Omental fat pad (tissue), 4 donors: Measurements from ENCODE around the gene SIX5. TPM values are rescaled to one million over a fixed set of nuclear protein-coding genes. Genes with fewer than 3 reads are reported as not detected.

Experiments used
- ATAC-seq: fragments of 150-250 bp; one replicate; pipeline ENCODE4 v1.9.1; 2016; ENCODE audit warnings: mild to moderate bottlenecking, moderate library complexity; ENCODE audit not compliant: low FRiP score
- DNase-seq: peaks from one replicate; pipeline ENCODE4 v3.0.0-alpha.2; 2019; ENCODE audit warnings: low spot score
- total RNA-seq, 4 donors: library from RNA; depleted of rRNA; stranded (reverse); fragments of >200 nt; gene quantifications; one replicate each; pipeline ENCODE4 v1.1.0, GENCODE V29; 2016
- TF ChIP-seq, protein P1 (sequence below), 3 donors: fragments of 450-650 bp; IDR thresholded peaks; one replicate each; pipeline ENCODE4 v1.5.1; 2016 to 2017; ENCODE audit warnings: antibody characterized with exemption in 3 of 3, mild to moderate bottlenecking in 3 of 3, moderate library complexity in 2 of 3

Gene SIX5
- total RNA-seq, 4 donors from 2014 or later = 4.3 to 13.4 (median 7.8) TPM

DNA sequence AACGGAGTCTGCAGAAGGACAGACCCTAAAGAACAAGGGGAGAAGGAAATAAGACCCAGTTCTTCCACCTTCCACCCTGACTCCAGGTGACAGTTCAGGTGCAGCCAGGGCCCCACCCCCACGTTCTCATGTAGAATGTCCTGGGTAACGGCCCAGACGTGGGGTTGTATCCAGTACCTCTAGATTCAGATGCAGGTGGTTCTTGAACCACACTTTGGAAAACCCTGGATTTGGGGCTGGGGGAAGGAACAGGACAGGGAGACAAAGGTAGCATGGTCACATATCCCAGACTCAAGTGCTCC, 11.0 kb upstream of the SIX5 start:
- TF ChIP-seq, protein P1, sequence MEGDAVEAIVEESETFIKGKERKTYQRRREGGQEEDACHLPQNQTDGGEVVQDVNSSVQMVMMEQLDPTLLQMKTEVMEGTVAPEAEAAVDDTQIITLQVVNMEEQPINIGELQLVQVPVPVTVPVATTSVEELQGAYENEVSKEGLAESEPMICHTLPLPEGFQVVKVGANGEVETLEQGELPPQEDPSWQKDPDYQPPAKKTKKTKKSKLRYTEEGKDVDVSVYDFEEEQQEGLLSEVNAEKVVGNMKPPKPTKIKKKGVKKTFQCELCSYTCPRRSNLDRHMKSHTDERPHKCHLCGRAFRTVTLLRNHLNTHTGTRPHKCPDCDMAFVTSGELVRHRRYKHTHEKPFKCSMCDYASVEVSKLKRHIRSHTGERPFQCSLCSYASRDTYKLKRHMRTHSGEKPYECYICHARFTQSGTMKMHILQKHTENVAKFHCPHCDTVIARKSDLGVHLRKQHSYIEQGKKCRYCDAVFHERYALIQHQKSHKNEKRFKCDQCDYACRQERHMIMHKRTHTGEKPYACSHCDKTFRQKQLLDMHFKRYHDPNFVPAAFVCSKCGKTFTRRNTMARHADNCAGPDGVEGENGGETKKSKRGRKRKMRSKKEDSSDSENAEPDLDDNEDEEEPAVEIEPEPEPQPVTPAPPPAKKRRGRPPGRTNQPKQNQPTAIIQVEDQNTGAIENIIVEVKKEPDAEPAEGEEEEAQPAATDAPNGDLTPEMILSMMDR (IDR thresholded peaks at IDR 0.05) = no peak
- DNase-seq (no peak), ATAC-seq (no peak)

DNA sequence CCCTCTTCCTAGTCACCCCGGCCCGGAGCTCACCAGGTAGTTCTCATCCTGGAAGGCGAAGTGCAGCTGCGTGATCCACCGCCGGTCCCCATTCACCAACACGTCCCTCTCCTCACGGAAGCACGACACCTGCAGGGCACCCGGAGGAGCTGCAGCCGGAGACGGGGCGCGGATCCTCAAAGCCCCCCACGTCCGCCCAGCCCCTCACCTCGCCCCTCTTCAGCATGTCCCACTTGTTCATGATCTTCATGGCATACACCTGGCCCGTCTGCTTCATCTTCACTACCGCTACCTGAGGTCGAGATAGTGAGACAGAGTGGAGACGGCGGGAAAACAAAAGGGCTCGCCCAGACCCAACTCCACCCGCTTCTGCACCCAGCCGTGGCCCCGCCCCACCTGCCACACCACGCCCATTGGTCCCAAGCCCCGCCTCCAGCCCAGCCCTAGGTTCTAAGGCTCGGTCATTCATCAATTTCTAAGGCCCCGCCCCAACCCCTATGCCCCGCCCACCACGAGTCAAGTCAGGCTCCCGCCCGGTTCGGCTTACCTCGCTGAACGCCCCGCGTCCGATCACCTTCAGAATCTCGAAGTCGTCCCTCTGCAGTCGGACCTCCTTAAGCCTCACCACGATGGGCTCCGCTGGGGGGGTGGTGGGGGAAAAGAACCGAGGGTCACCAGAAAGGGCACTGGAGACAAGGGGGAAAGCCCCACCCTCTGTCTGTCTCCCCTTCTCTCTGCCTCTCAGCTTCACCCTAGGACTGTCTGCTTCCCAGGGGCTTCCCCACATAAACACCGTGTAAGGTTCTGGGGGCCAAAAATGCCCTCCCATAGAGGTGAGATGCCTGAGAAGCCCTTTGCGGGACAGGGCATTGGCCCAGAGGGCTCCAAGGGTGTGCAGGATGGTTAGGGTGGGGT, 10.4 kb upstream of the SIX5 start:
- ATAC-seq = peak; percentile 76
- TF ChIP-seq, protein P1 (IDR thresholded peaks at IDR 0.05) = no peak
- peak; percentile 91 for DNase-seq

DNA sequence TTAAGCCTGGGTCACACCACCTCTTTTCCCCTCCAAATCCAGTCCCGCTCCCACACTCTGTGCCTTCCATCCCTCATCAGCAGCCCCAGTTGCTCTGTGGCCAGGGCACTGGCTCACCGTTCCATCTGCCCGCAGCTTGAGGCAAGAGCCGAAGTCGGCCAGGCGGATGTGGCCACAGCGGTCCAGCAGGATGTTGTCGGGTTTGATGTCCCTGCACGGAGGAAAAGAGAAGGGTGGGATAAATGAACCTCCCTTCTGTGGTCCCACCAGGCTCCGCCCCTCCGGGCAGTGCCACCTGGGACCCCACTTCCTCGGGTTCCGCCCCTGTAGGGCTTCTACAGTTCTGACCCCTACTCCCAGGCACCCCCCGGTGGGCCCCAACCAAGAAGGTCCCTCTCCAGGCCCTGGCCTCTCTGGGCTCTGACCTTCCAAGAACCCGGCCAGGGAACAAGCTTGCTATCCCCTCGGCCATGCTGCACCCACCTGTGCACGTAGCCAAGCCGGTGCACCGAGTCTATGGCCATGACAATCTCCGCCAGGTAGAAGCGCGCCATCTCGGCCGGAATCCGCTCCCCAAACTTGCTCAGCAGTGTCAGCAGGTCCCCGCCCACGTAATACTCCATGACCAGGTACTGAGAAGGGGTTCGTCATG, 9.1 kb upstream of the SIX5 start:
- TF ChIP-seq, protein P1 (IDR thresholded peaks at IDR 0.05) = no peak
- ATAC-seq (no peak), DNase-seq (no peak)

DNA sequence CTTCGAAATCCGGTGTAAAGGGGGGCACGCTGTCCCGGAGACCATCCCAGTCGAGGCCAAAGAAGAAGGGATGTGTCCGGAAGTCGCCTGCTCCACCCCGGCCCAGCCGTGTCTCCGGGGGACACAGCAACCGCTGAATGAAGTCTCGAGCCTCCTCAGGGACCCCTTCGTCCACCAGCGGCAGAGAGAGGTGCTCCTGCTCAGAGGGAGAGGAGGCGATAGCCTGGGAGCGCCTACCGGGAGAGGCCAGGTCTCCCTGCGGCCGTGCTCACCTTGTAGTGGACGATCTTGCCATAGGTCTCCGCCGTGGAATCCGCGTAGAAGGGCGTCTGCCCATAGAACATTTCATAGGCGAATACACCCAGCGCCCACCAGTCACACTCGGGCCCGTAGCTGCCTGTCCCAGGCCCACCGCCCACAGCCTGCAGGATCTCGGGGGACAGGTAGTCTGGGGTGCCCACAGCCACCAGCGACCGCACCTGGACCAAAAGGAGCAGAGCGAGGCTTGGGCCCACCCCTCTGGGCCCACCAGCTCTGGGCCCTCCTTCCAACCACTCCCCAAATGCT, 8.4 kb upstream of the SIX5 start:
- TF ChIP-seq, protein P1 (IDR thresholded peaks at IDR 0.05) = no peak
- DNase-seq = no peak
- ATAC-seq = no peak

DNA sequence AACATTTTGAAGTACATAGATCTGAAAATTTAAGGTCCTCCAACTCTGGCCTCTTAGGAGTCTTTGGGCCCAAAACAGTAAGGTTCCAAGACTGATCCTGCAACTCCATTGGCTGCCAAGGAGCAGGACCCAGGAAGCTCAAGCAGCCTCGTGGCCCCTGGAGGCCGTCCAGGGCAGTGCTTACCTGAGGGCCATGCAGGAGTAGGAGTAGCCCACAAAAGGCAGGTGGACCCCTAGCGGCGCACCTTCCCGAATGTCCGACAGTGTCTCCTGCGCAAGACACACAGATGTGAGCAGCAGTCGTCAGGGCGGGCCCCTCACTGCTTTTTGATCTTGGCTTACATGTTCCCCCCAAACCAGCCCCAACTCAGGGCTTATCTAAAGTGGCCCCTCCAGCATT, 5.7 kb upstream of the SIX5 start:
- TF ChIP-seq, protein P1 (IDR thresholded peaks at IDR 0.05) = no peak
- DNase-seq (no peak), ATAC-seq (no peak)

DNA sequence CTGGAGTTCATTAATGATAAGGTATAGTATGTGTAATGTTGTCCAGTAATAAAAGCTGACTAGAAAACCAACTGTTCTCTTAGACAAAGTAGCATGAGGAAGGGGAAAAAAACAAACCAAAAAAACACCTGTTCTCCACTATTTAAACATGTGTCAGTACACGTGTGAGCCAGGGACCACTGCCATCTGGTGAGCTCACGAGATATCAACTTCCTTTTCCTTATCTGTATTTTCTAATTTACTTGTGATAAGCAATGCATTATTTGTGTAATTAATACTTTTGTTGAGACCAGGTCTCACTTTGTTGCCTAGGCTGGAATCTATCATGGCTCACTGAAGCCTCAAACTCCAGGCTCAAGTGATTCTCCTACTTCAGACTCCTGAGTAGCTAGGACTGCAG, 4.3 kb upstream of the SIX5 start:
- no peak for ATAC-seq

More for the DNA sequence above, 4.3 kb upstream of the SIX5 start:
- DNase-seq = no peak
- TF ChIP-seq, protein P1 (IDR thresholded peaks at IDR 0.05) = no peak
